GM21367 (cell line): ENCODE data around the gene CD99L2.
A peak's percentile ranks its signal among the peaks of the same experiment; 100 is the strongest.

Experiments used
- ATAC-seq: cut with Tn5 transposase; IDR thresholded peaks from one replicate; pipeline ENCODE4 v1.9.1; 2021; ENCODE audit not compliant: unreplicated experiment

Gene CD99L2

GRCh38 chrX:150898343-150899190 lies at the start of gene CD99L2:
CD99L2 (minus strand) TSS chrX:150898668; CDS start chrX:150898588, 80 bp downstream.
- peak; percentile 88 for ATAC-seq

DNA sequence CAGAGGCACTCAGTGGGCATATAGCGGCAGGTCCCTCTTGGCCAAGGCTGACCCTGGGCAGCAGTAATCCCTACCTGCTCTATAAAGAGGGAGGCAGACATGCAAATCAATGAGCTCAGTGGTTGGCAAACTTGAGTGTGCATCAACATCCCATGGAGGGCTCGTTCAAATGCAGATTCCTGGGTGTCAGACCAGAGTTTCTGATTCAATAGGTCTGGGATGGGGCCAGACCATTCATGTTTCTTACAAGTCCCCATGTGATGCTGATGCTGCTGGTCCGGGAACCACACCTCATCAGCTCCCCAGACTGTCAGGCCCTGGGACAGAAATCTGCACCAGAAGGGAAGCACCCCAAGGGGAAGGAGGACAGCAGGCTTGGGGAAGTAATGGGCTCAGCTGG lies 45.8 kb upstream of the CD99L2 start:
- ATAC-seq: no peak

GRCh38 chrX:150942942-150943594 lies 44.6 kb upstream of the CD99L2 start:
- no peak for ATAC-seq

- no peak for ATAC-seq
Observed at GRCh38 chrX:150941580-150941979, 43.1 kb upstream of the CD99L2 start.

- ATAC-seq: no peak
Observed at GRCh38 chrX:150940844-150941495, 42.5 kb upstream of the CD99L2 start.

DNA sequence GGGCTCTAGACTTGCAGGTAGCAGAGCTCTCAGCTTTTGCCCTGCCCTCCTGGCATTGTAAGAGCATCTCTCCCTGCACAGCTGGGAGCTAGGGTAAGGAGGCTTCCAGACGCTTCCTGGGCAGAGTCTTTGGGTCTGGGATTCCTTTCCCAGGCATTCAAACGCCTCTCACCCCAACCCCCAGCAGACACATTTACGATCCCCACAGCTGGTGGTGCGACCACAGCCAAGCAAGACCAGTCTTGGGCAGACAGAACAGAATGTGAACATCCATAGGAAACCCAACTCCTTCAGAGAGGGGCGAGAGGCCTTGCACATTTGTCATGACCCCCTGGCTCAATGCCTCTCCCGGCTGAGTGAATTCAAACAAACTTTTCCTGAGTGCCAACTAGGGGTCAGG lies 38.1 kb upstream of the CD99L2 start:
- no peak for ATAC-seq

DNA sequence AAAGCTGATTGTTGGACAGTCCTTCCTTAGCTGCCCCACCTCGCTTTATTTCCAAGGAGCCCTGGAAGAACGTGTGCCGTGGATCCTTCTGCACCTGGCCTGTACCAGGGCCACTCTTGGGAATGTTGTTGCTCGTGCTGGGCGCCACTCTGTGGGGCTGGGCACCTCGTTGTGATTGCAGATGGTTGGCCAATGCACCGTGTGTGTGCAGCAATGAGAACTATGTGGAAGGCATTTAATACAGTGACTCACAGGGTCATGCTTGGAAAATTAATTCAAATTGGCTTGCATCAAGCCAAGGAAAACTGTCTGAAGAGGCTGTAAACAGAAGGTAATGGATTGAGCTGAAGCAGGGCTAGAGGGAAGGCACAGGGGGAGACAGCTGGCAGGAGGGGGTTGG lies 37.0 kb upstream of the CD99L2 start:
- ATAC-seq: no peak

DNA sequence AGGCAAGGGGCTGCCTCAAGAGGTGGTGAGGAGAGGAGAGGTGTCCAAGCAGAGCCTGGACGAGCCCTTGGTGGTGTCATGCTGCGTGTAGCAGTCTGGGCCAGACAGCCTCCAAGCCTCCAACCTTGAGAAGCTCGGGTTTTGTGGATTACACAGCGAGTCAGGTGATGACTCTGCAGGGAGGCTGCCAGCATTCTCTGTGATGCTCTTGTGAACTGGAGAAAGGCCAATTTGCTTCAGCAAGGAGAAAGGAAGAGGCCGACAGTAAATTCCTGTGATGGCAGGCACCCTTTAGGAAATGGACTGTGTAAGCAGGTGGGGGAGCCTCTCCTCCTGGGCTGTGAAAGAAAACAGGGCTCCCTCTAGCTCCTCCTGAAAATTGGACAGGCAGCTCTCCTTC lies 36.0 kb upstream of the CD99L2 start:
- no peak for ATAC-seq

DNA sequence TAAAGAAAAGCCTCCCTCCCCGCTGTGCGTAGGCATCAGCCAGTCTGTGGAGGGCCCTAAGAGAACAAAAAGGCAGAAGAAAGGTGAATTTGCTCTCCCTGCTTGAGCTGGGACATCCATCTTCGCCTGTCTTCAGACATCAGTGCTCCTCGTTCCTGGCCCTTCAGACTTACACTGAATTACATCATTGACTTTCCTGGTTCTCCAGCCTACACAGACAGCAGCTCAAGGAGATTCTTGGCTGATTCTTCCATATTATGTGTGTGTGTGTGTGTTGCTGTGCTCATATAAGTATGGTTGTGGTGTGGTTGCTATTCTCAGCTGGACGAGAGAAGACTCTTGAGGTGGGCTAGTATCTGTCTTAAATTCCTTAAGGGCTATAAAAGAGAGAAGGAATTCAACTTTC lies 35.5 kb upstream of the CD99L2 start:
- ATAC-seq: no peak

GRCh38 chrX:150929058-150929457 lies 30.6 kb upstream of the CD99L2 start:
- ATAC-seq: no peak

DNA sequence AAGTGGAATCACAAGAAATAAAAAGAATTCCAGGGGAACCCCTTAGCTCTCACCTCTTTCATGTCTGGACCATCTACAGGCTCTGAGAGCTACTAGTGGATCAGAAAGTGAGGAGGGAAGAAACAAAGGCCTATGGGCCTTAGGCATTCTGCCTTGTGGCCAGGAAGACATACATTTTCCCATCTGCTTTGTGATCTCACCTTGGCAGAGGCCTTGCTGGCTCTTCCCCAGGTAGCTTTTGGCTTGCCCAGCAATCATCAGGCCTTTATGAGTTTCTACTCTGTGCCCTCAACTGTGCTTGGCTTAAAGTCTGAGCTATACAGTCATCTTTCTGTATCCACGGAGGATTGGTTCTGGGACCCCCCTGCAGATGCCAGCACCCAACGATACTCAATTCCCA lies 28.3 kb upstream of the CD99L2 start:
- ATAC-seq: no peak

DNA sequence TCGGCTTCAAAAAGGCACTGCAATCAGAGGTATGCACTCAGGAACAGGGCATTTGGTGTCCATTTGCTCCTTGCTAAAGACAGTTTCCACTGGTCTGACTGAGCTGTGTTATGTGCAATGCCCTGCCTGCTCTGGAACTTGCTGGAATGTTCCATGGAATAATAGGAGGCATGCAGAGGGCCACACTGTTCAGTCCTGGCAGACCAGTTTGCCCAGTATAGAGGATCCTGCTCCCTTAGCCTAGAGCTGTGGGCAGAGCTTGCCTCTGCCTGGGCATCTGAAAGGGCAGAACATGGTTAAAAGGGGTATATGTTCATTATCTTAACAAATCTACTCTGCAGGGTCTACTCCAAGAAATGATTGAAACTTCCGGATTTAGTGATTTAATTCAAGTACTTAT lies 27.8 kb upstream of the CD99L2 start:
- no peak for ATAC-seq

DNA sequence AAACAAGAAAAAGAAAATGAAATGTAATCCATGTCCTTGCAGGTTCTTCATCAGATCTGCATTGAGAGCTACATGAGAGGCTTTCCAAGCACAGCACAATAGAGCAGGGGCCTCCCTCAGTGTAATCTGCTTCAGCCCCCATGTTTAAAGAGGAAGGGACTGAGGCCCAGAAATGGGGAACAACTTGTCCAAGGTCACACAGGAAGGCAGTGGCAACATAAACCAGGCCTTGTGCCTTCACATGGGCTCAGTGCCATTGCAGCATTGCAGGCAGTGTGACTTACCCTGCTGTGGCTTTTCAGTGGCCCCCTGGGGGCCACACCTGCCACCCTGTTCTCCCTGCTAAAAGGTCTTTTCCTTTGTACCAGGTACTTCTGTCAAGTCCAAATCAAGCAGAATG lies 20.9 kb upstream of the CD99L2 start:
- no peak for ATAC-seq

- ATAC-seq: no peak
Observed at GRCh38 chrX:150913511-150913910, 15.0 kb upstream of the CD99L2 start.

DNA sequence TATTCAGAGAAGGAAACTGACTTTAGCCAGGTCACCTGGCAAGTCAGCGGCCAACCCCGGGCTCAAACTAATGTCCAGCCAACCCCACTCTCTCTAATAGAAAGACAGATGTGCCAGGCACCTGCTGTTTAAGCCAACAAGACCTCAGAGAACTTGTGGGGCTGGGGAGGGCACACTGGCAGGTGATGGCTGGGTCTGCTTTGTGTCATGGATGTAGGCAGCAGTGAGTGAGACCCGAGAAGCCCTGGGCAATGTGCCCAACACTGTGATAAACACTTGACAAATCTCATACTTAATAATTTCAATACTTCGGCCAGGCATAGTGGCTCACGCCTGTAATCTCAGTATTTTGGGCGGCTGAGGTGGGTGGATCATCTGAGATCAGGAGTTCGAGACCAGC lies 9.0 kb upstream of the CD99L2 start:
- no peak for ATAC-seq

GRCh38 chrX:150906694-150907093 lies 8.2 kb upstream of the CD99L2 start:
- ATAC-seq: no peak

- ATAC-seq: no peak
Observed at GRCh38 chrX:150905293-150905692, 6.8 kb upstream of the CD99L2 start.

- ATAC-seq: no peak
Observed at GRCh38 chrX:150903110-150903508, 4.6 kb upstream of the CD99L2 start.

GRCh38 chrX:150902434-150903109 lies 4.1 kb upstream of the CD99L2 start:
- ATAC-seq: no peak

- peak; percentile 43 for ATAC-seq
Observed at GRCh38 chrX:150899191-150899757, 806 bp upstream of the CD99L2 start.
